ENCODE measurements around the gene MXI1.

Gene MXI1

GRCh38 chr10:110278562-110279406 lies 71.4 kb downstream of the MXI1 start:
- DNase-seq = no peak

- DNase-seq = peak; percentile 36 to 58
Observed at GRCh38 chr10:110279407-110279986, 72.1 kb downstream of the MXI1 start.

- DNase-seq = no peak
Observed at GRCh38 chr10:110284262-110284661, 76.9 kb downstream of the MXI1 start.

- no peak for DNase-seq
Observed at GRCh38 chr10:110285501-110285900, 78.1 kb downstream of the MXI1 start.

- DNase-seq = no peak
Observed at GRCh38 chr10:110286841-110287240, 79.4 kb downstream of the MXI1 start.

GRCh38 chr10:110296966-110297365 lies 89.6 kb downstream of the MXI1 start:
- no peak for DNase-seq

- DNase-seq = no peak
Observed at GRCh38 chr10:110300486-110300986, 93.1 kb downstream of the MXI1 start.

- DNase-seq = no peak
Observed at GRCh38 chr10:110303681-110304080, 96.3 kb downstream of the MXI1 start.

- peak in 1 of 2 experiments; percentile 58 for DNase-seq
Observed at GRCh38 chr10:110304394-110304779, 97.0 kb downstream of the MXI1 start.

GRCh38 chr10:110304780-110305421 lies 97.5 kb downstream of the MXI1 start, which contains the start of gene SMNDC1:
TSS of gene SMNDC1 (minus strand) at chr10:110304920. CDS start at chr10:110303587, 1,333 bp downstream.
- peak; percentile 97 to 98 for DNase-seq

- peak; percentile 52 to 69 for DNase-seq
Observed at GRCh38 chr10:110305767-110306451, 98.5 kb downstream of the MXI1 start.

GRCh38 chr10:110306452-110306768 lies 99.0 kb downstream of the MXI1 start:
- DNase-seq = no peak

- DNase-seq = no peak
Observed at GRCh38 chr10:110307805-110308204, 100.4 kb downstream of the MXI1 start.

GRCh38 chr10:110310741-110311140 lies 103.3 kb downstream of the MXI1 start:
- DNase-seq = no peak

- DNase-seq = peak; percentile 3 to 75
Observed at GRCh38 chr10:110311357-110311949, 104.0 kb downstream of the MXI1 start.

GRCh38 chr10:110312206-110312605 lies 104.8 kb downstream of the MXI1 start:
- DNase-seq = no peak

- DNase-seq = no peak
Observed at GRCh38 chr10:110313674-110314073, 106.3 kb downstream of the MXI1 start.

- DNase-seq = no peak
Observed at GRCh38 chr10:110317866-110318850, 110.8 kb downstream of the MXI1 start.

GRCh38 chr10:110321869-110322620 lies 114.6 kb downstream of the MXI1 start:
- no peak for DNase-seq

GRCh38 chr10:110323503-110323902 lies 116.1 kb downstream of the MXI1 start:
- no peak for DNase-seq

Data from NCI-H526 (cell line).